Left lung (tissue), 10 donors: ENCODE data around the gene WWOX. TPM values are rescaled to one million over a fixed set of nuclear protein-coding genes. Genes with fewer than 3 reads are reported as not detected.

Experiments
- ATAC-seq: fragments of 200-7000 bp; cut with Tn5 transposase; one replicate; pipeline ENCODE4 v1.9.1; 2020; ENCODE audit warnings: moderate library complexity
- DNase-seq, 4 donors: peaks; one replicate each; pipeline ENCODE4 v3.0.0-alpha.2; 2013 to 2020
- H3K27ac ChIP-seq, 2 donors: fragments of 200-600 bp; sonication (generic) in 1 of 2; one replicate each; pipeline versions ENCODE4 v1.5.0 to v1.8.0; 2020 to 2021
- H3K27me3 ChIP-seq, 2 donors: fragments of 200-600 bp; sonication (generic) in 1 of 2; one replicate each; pipeline versions ENCODE4 v1.5.0 to v1.8.0; 2020 to 2021
- H3K36me3 ChIP-seq, 2 donors: fragments of 200-600 bp; sonication (generic) in 1 of 2; one replicate each; pipeline versions ENCODE4 v1.5.0 to v1.8.0; 2020 to 2021
- H3K4me1 ChIP-seq, 2 donors: fragments of 200-600 bp; one replicate each; pipeline ENCODE4 v1.8.0; 2021
- H3K4me3 ChIP-seq, 2 donors: fragments of 200-600 bp; sonication (generic) in 1 of 2; one replicate each; pipeline versions ENCODE4 v1.5.0 to v1.8.0; 2020 to 2021; ENCODE audit warnings: mild to moderate bottlenecking in 1 of 2
- H3K9me3 ChIP-seq, 2 donors: fragments of 200-600 bp; sonication (generic) in 1 of 2; one replicate each; pipeline versions ENCODE4 v1.5.0 to v1.8.0; 2020 to 2021
- intact Hi-C, 2 donors: fragments of 100-400 bp; cut with DNase I; formaldehyde crosslinking; loops; one replicate each; pipeline versions ENCODE4 v1.11.2 to v1.14.2; 2022
- polyA plus RNA-seq, 6 donors: library from polyadenylated mRNA; unstranded; fragments of 120-200 nt; gene quantifications; one replicate each; pipeline ENCODE4 v1.2.1, GENCODE V29; 2013; ENCODE audit not compliant: insufficient read length in 6 of 6
- total RNA-seq, 2 donors: library from RNA; stranded (reverse); fragmentation: NEBNext Ultra II Directional; extraction: Animal tissue kit (Norgen Biotek cat#: 25700); gene quantifications; one replicate each; pipeline ENCODE4 v1.2.1, GENCODE V29; 2021
- TF ChIP-seq, protein P1 (sequence below), 2 donors: fragments of 200-600 bp; sonication (generic) in 1 of 2; IDR thresholded peaks; one replicate each; pipeline versions ENCODE4 v1.5.0 to v1.8.0; 2021; ENCODE audit warnings: antibody characterized with exemption in 2 of 2
- donor health status: DM: no; HTN: yes; CAD: no.
- donor health status: DM: no; HTN: no; CAD: no.

The WWOX gene
- total and polyA plus RNA-seq, 8 donors, result 17.2 to 40.3 (median 30.8) TPM

DNA sequence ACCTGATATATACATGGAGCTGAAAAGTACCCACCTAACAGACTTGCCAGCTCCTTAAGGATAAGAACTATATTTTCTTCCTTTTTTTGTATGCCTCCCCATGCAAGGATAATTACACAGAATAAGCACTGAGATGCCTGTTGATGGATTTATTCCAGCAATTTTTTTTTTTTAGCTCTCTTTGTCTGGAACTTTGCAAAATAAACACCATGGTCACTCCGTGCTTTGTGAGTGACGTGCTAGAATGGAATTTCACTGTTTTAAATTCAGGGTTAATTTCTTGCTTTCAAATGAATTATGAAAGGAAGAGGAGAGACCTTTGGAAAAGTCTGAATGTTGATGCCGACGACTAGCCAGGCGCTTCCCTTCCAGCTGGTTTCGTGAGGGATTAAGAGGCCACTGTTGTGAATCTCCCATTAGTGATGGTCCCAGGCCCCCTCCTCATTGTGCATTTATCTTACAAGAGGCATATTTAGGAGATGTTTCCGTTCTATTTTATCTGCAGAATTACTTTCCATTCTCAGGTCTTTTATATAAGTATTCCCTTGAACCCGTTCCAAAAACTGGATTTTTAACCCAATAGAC is 529.1 kb downstream of the WWOX start:
- H3K27ac ChIP-seq, result no peak overlapping the region
- intact Hi-C loops, result no loop called here
- no peak for ATAC-seq

DNA sequence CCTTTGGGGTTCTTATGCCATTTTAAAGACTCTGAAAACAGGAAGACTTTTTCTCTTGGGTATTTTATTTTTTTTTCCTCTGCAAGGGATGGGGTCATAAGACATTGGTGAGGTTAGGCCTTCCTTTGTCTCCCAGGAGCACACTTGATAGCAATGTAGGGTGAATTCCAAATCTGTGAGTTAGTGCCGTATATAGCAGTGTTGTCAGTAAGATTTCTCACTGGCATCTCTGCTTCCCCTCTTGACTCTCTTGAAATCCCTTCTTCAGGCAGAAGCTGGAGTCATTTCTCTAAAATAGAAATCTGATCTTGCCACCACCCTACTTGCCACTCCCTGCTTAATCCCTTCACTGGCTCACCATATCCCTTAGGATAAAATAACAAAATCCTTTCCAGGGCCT is 529.7 kb downstream of the WWOX start:
- Histone ChIP-seq H3K4me1 (no peaks in the 10 kb centered on the region), H3K27me3 (no peaks in the 10 kb centered on the region), H3K27ac (no peak overlapping the region), H3K4me3 (no peak overlapping the region), H3K9me3 (peaks cover 0 to 17% of the 10 kb centered on the region in 2 donors), H3K36me3 (no peaks in the 10 kb centered on the region)
- no peak for DNase-seq
- TF ChIP-seq, protein P1, sequence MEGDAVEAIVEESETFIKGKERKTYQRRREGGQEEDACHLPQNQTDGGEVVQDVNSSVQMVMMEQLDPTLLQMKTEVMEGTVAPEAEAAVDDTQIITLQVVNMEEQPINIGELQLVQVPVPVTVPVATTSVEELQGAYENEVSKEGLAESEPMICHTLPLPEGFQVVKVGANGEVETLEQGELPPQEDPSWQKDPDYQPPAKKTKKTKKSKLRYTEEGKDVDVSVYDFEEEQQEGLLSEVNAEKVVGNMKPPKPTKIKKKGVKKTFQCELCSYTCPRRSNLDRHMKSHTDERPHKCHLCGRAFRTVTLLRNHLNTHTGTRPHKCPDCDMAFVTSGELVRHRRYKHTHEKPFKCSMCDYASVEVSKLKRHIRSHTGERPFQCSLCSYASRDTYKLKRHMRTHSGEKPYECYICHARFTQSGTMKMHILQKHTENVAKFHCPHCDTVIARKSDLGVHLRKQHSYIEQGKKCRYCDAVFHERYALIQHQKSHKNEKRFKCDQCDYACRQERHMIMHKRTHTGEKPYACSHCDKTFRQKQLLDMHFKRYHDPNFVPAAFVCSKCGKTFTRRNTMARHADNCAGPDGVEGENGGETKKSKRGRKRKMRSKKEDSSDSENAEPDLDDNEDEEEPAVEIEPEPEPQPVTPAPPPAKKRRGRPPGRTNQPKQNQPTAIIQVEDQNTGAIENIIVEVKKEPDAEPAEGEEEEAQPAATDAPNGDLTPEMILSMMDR (IDR thresholded peaks at IDR 0.05), result no peak
- ATAC-seq, result no peak
- intact Hi-C loops, result no loop called here

More for the DNA sequence above, 529.1 kb downstream of the WWOX start:
- Histone ChIP-seq H3K36me3 (no peaks in the 10 kb centered on the region), H3K4me3 (no peak overlapping the region), H3K9me3 (peaks cover 0 to 17% of the 10 kb centered on the region in 2 donors), H3K4me1 (no peaks in the 10 kb centered on the region), H3K27me3 (no peaks in the 10 kb centered on the region)
- DNase-seq, result no peak
- TF ChIP-seq, protein P1 (IDR thresholded peaks at IDR 0.05), result no peak

DNA sequence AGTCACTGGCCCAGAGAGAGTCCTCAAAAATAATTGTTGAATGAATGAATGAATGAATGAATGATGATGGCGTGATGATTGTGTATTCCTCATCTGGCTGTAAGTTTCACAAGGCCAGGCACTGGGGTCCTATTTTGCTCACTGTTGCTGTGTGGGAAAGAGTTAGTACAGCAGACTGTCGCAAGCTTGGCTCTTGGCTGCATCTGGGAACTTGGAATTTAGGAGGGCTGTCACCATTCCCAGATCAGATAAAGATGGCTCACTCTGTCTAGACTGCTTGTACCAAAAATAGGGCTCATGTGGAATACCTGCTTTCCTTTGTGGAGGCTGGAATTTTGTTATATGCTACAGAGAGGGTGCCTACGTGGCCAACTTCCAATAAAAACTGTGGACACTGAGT is 530.6 kb downstream of the WWOX start:
- intact Hi-C loops, result no loop called here
- H3K4me1 ChIP-seq, result no peaks in the 10 kb centered on the region
- DNase-seq, result no peak
- no peaks in the 10 kb centered on the region for H3K27me3 ChIP-seq
- H3K9me3 ChIP-seq, result peaks cover 0 to 17% of the 10 kb centered on the region in 2 donors
- no peak overlapping the region for H3K4me3 ChIP-seq
- TF ChIP-seq, protein P1 (IDR thresholded peaks at IDR 0.05), result no peak
- no peak overlapping the region for H3K27ac ChIP-seq
- ATAC-seq, result no peak
- no peaks in the 10 kb centered on the region for H3K36me3 ChIP-seq

DNA sequence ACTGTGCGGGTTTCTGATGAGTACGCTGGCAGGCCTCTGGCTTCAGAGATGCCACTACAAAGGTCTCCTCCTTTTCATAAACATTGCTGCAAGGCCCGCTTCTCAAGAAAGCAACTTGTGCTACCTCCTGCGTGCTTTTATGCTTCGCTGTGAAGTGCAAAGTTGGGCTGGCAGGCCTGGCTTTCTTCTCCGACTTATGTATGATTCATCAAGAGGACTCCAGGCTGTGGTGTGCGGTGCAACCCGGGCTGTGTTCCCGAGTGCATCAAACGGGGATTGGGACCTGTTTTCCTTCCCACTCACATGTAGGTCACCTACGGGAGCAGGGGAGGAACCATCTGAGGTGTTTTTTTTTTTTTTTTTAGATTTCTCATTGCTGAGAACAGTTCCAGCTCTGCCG is 534.1 kb downstream of the WWOX start:
- no peak overlapping the region for H3K27ac ChIP-seq
- no peaks in the 10 kb centered on the region for H3K27me3 ChIP-seq
- TF ChIP-seq, protein P1 (IDR thresholded peaks at IDR 0.05), result no peak
- H3K36me3 ChIP-seq, result no peaks in the 10 kb centered on the region
- no peak for ATAC-seq
- no peak for DNase-seq
- H3K4me3 ChIP-seq, result no peak overlapping the region
- intact Hi-C loops, result no loop called here
- H3K4me1 ChIP-seq, result no peaks in the 10 kb centered on the region
- H3K9me3 ChIP-seq, result peaks cover 0 to 17% of the 10 kb centered on the region in 2 donors

DNA sequence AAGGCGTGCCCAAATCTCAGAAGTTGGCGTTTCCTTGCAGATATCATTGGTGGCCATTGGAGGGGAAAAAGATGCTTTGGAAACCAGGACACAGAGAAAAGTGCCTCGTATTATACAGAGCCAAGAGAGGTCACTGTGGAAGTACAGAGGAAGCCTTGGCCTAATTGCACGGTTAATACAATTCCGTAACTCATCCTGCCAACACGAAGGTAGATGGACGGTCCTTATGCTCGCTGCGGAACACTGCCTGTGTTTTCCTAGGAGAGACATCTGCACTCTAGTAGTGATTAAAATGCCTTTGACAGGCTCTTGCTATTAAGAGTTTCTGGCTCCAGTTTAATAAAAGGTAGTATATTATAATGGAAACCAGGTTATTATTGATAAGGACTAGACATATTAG is 536.4 kb downstream of the WWOX start:
- H3K9me3 ChIP-seq, result peaks cover 0 to 5% of the 10 kb centered on the region in 2 donors
- ATAC-seq (no peak), DNase-seq (no peak)
- no peak overlapping the region for H3K4me3 ChIP-seq
- H3K27ac ChIP-seq, result no peak overlapping the region
- no peaks in the 10 kb centered on the region for H3K27me3 ChIP-seq
- TF ChIP-seq, protein P1 (IDR thresholded peaks at IDR 0.05), result no peak
- no peaks in the 10 kb centered on the region for H3K36me3 ChIP-seq
- H3K4me1 ChIP-seq, result no peaks in the 10 kb centered on the region
- intact Hi-C loops, result no loop called here
